Sigmoid colon (tissue), 7 donors: Measurements from ENCODE around the gene THRA. TPM values are rescaled to one million over a fixed set of nuclear protein-coding genes. Genes with fewer than 3 reads are reported as not detected.

Experiments used
- DNase-seq: peaks from one replicate; pipeline ENCODE4 v3.0.0-alpha.2; 2019
- H3K27ac ChIP-seq, 4 donors: fragments of 200-600 bp; sonication (generic); one replicate each; pipeline ENCODE4 v1.5.1; 2016 to 2019; ENCODE audit warnings: mild to moderate bottlenecking in 1 of 4
- H3K27me3 ChIP-seq, 3 donors: fragments of 200-600 bp; sonication (generic); one replicate each; pipeline ENCODE4 v1.5.1; 2019; ENCODE audit warnings: mild to moderate bottlenecking in 1 of 3
- H3K36me3 ChIP-seq, 4 donors: fragments of 200-600 bp; sonication (generic); one replicate each; pipeline ENCODE4 v1.5.1; 2016 to 2019
- H3K4me1 ChIP-seq, 4 donors: fragments of 200-600 bp; sonication (generic); one replicate each; pipeline ENCODE4 v1.5.1; 2017 to 2019
- H3K4me3 ChIP-seq, 4 donors: fragments of 200-600 bp; sonication (generic); one replicate each; pipeline ENCODE4 v1.5.1; 2017 to 2019; ENCODE audit warnings: mild to moderate bottlenecking in 2 of 4, moderate library complexity in 1 of 4
- H3K9me3 ChIP-seq, 4 donors: fragments of 200-600 bp in 3 of 4; sonication (generic) in 3 of 4; one replicate each; pipeline versions ENCODE4 v1.5.1 to v1.6.1; 2013 to 2019
- EP300 ChIP-seq, 4 donors: sonication (generic); formaldehyde crosslinking; IDR thresholded peaks; one replicate each; pipeline ENCODE4 v1.6.1; 2017; ENCODE audit warnings: antibody characterized with exemption in 4 of 4
- POLR2A ChIP-seq, 2 donors: fragments of 450-650 bp; IDR thresholded peaks; one replicate each; pipeline ENCODE4 v1.6.1; 2016; ENCODE audit warnings: antibody characterized with exemption in 2 of 2, mild to moderate bottlenecking in 2 of 2, moderate library complexity in 2 of 2
- POLR2AphosphoS5 ChIP-seq, 4 donors: sonication (generic); formaldehyde crosslinking; IDR thresholded peaks; one replicate each; pipeline ENCODE4 v1.6.1; 2017; ENCODE audit warnings: antibody characterized with exemption in 4 of 4
- WGBS, 2 donors: extraction: QIAGEN DNeasy Blood & Tissue Kit; methylation state at CpG; one replicate each; pipeline ENCODE4 v1.1.7; 2013; 5-methylcytosine and 5-hydroxymethylcytosine counted together
- intact Hi-C: fragments of 100-400 bp; cut with DNase I; formaldehyde crosslinking; loops from one replicate; pipeline ENCODE4 v1.15.1; 2023
- polyA plus RNA-seq, 3 donors: library from polyadenylated mRNA; stranded (reverse); fragments of 200-250 nt; gene quantifications; one replicate each; pipeline ENCODE4 v1.2.3, GENCODE V29; 2013
- total RNA-seq, 4 donors: library from RNA; depleted of rRNA; stranded (reverse); fragments of >200 nt; gene quantifications; one replicate each; pipeline ENCODE4 v1.1.0, GENCODE V29; 2016
- TF ChIP-seq, protein P1 (sequence below), 4 experiments: fragments of 450-650 bp in 3 of 4; fragments of 200-600 bp in 1 of 4; IDR thresholded peaks; one replicate each; pipeline ENCODE4 v1.5.1; 2016 to 2019; ENCODE audit warnings: antibody characterized with exemption in 4 of 4, mild to moderate bottlenecking in 3 of 4, moderate library complexity in 2 of 4
- donor health status: healthy with polysubstance abuse.
- donor health status: Bipolar disorder and iron deficiency.
- donor health status: healthy.

THRA gene
- total and polyA plus RNA-seq, 7 donors = 25.4 to 86.1 (median 78.8) TPM

DNA sequence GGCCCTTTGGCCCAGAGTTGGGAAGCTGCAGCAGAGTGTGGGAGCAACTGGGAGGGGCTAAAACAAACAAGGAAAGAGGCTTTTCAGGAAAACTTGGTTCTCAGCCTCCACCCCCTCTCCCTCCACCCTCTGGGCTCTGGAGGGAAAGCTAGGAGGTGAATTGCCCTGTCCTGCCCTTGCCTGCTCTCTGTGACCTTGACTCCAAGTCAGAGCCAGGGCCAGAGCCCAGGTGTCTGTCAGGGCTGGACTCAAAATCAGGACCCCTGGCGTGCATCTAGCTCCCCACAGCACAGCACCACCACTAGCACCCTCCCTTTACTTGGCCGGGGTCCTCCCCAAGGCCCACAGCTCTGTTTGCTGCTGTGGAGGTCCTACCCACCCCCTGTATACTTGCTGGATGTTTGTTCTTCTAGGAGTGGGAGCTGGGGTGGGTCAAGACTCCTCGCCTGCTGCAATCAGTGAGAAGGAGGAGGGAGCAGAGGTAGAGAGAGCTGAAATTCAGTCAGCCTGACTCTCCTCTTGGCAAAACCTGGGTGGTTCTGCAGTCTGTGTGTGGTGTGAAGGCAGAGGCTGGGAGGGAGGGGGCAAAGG is 40.4 kb downstream of the THRA start:
- 15 to 52% methylated on average over 3 of the region's 3 CpGs for WGBS, 2 donors
- H3K27me3 ChIP-seq = no peaks in the 10 kb centered on the region
- peak overlapping the region; percentile 97 to 100 (median 98) for H3K27ac ChIP-seq
- H3K9me3 ChIP-seq = no peaks in the 10 kb centered on the region
- no peak overlapping the region for H3K4me3 ChIP-seq
- intact Hi-C loops = loop anchor here (5.0 kb wide), 1 partner anchor 239 kb away; no protein-coding TSS in a partner anchor
- TF ChIP-seq POLR2AphosphoS5 (IDR thresholded peaks at IDR 0.05) (no peak), POLR2A (IDR thresholded peaks at IDR 0.05) (no peak), EP300 (IDR thresholded peaks at IDR 0.05) (no peak)
- TF ChIP-seq, protein P1, sequence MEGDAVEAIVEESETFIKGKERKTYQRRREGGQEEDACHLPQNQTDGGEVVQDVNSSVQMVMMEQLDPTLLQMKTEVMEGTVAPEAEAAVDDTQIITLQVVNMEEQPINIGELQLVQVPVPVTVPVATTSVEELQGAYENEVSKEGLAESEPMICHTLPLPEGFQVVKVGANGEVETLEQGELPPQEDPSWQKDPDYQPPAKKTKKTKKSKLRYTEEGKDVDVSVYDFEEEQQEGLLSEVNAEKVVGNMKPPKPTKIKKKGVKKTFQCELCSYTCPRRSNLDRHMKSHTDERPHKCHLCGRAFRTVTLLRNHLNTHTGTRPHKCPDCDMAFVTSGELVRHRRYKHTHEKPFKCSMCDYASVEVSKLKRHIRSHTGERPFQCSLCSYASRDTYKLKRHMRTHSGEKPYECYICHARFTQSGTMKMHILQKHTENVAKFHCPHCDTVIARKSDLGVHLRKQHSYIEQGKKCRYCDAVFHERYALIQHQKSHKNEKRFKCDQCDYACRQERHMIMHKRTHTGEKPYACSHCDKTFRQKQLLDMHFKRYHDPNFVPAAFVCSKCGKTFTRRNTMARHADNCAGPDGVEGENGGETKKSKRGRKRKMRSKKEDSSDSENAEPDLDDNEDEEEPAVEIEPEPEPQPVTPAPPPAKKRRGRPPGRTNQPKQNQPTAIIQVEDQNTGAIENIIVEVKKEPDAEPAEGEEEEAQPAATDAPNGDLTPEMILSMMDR (IDR thresholded peaks at IDR 0.05) = no peak
- no peak for DNase-seq
- peaks cover 0 to 80% (median 79%) of the 10 kb centered on the region in 4 donors for H3K4me1 ChIP-seq
- H3K36me3 ChIP-seq = no peaks in the 10 kb centered on the region

DNA sequence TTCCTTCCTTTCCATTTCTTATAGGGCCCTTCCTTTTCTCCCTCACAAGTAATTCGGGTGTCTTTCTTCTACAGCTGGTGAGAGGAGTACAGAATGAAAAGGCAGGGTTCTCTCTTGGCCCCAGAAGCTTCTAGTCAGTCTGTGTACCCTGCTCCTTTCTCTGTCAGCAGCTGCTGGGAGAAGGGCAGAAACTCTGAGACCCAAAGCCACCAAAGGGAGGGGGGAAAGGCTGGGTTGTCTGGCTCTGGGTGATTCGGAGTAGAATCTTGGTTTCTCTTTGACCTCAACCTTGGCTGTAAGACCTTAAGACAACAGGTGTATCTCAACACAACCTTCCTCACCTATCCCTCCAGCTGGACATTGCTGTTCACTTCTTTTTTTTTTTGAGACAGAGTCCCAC is 40.9 kb downstream of the THRA start:
- no peak for DNase-seq
- Histone ChIP-seq H3K27ac (peak overlapping the region; percentile 97 to 100 (median 98)), H3K4me1 (peaks cover 0 to 80% (median 78%) of the 10 kb centered on the region in 4 donors), H3K9me3 (no peaks in the 10 kb centered on the region), H3K36me3 (no peaks in the 10 kb centered on the region), H3K27me3 (no peaks in the 10 kb centered on the region), H3K4me3 (no peak overlapping the region)
- whole genome bisulfite sequencing, 2 donors = 10 to 36% methylated on average over 2 of the region's 2 CpGs
- TF ChIP-seq POLR2AphosphoS5 (IDR thresholded peaks at IDR 0.05) (no peak), POLR2A (IDR thresholded peaks at IDR 0.05) (no peak), EP300 (IDR thresholded peaks at IDR 0.05) (no peak)
- TF ChIP-seq, protein P1 (IDR thresholded peaks at IDR 0.05) = no peak
- intact Hi-C loops = loop anchor here (5.0 kb wide), 1 partner anchor 239 kb away; no protein-coding TSS in a partner anchor

DNA sequence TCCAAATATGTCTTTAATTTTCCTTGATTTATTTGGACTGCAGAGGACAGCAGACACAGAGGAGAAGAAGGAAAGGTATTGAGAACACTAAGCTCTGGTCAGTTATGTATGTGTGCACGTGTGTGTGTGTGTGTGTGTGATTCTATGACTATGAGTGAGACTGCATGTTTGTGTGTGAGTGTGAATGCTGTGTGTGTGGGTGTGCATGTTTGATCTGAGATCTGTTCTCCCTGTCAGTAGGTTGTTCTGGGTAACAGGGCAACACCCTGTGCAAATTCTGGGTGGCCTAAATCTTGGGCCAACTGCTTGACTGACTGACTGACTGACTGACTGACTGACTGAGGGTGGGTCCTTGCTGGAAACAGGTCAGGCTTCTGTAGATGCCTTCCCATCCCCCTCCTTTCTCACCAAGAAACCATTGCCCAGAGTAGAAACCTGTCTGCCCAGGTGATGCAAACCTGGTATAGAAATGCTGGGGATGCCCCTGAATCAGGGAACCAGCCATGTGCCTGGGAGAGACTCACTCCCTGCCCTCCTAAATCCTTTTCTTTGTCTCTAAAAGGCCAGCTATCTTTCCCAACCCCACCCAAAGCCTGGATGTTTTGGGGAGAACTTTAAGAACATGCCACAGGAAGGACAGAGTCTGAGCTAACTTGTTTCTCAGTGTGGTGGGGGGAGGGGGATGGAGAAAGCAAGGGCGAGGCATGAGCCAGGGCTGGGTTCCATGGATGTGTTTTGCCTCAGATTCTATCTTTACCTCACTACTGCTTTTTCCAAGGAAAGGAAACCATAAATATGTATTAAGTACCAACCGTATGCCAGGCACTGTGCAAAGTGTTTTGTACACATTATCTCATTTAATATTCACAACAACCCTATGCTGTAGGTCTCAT is 42.1 kb downstream of the THRA start:
- intact Hi-C loops = loop anchor here (5.0 kb wide), 1 partner anchor 237 kb away; no protein-coding TSS in a partner anchor
- Histone ChIP-seq H3K9me3 (no peaks in the 10 kb centered on the region), H3K4me1 (peaks cover 0 to 91% (median 89%) of the 10 kb centered on the region in 4 donors), H3K4me3 (peak overlapping the region in 1 of 4 donors; percentile 23), H3K27ac (peak overlapping the region; percentile 97 to 100 (median 98)), H3K27me3 (no peaks in the 10 kb centered on the region), H3K36me3 (no peaks in the 10 kb centered on the region)
- no peak for TF ChIP-seq POLR2A (IDR thresholded peaks at IDR 0.05)
- TF ChIP-seq, protein P1 (IDR thresholded peaks at IDR 0.05) = no peak
- no peak for TF ChIP-seq EP300 (IDR thresholded peaks at IDR 0.05)
- no peak for TF ChIP-seq POLR2AphosphoS5 (IDR thresholded peaks at IDR 0.05)
- no peak for DNase-seq
- 51 to 61% methylated on average over 3 of the region's 3 CpGs for WGBS, 2 donors

DNA sequence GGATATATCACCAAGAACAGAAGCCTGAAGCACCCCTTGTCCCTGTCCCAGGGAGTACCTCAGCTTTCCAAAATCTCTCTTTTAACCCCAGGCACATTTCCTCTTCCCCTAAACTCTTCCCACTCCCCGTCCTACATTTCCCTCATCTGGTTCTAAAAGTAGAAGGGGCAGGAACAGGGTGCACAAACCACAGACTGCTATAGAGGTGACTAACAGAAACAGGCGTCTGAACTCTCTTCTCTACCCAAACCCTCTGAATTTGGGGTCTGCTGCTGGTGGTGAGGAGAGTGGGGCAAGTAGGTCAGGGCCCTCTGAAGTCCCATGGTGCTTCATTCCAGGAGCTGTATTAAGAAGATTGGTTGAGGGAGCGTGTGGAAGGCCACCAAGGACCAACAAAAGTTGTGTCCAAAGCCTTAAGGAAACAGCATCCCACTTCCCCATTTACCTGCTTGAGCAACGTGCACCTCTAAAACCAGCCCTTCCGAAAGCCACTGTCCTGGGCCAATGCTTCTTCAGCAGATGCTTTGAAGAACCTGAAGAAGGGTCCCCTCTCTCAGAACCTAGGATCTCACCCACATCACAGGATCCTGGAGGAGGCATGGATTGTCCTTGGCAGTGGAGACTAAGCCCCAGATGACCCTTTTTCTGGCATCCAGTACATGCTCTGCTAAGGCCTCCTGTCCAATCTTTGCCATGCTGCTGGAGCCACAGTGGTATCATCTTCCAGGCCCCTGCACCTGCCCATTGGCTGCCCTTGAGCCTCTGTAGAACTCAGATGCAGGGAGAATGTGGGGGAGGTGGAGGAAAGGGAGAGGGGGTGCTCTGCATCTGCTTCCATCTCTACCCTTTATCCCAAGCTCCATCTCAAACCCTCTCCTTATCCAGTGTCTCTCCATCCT is 43.3 kb downstream of the THRA start:
- Histone ChIP-seq H3K27ac (peak overlapping the region; percentile 97 to 100 (median 98)), H3K9me3 (no peaks in the 10 kb centered on the region), H3K36me3 (no peaks in the 10 kb centered on the region), H3K4me3 (no peak overlapping the region), H3K4me1 (peaks cover 0 to 99% (median 98%) of the 10 kb centered on the region in 4 donors), H3K27me3 (no peaks in the 10 kb centered on the region)
- no peak for DNase-seq
- no peak for TF ChIP-seq POLR2A (IDR thresholded peaks at IDR 0.05)
- TF ChIP-seq EP300 (IDR thresholded peaks at IDR 0.05) = no peak
- TF ChIP-seq, protein P1 (IDR thresholded peaks at IDR 0.05) = no peak
- TF ChIP-seq POLR2AphosphoS5 (IDR thresholded peaks at IDR 0.05) = no peak
- whole genome bisulfite sequencing, 2 donors = 68 to 87% methylated on average over 5 of the region's 5 CpGs
- intact Hi-C loops = no loop called here
